Measurements from ENCODE around the gene CCDC171. TPM values are rescaled to one million over a fixed set of nuclear protein-coding genes. Genes with fewer than 3 reads are reported as not detected.

The CCDC171 gene
- total RNA-seq, 1 experiment from 2014 or later, result 2.4 TPM

DNA sequence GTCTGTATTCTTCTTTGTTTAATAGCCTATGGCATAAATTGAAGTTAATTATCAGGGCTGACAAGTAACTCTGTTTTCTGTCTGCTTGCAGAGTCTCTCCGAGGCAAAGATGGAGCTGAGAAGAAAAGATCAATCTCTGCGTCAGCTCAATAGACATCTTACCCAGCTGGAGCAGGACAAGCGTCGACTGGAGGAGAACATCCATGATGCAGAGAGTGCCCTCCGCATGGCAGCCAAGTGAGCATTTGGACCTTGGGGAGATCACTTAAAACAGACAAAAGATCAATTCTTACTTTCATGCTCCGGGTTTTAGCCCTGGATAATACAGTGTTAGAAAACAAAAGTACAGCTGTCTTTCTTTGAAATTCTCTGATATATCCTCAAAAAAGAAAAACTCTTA lies 293.8 kb downstream of the CCDC171 start:
- Histone ChIP-seq H4K5ac (ENCODE audit: insufficient read length, low read depth, low read length) (no peak overlapping the region), H2BK20ac (ENCODE audit: low read depth, low read length, poor library complexity, severe bottlenecking) (no peak overlapping the region), H3K23me2 (ENCODE audit: insufficient read length, low read depth, low read length, poor library complexity, severe bottlenecking) (no peaks in the 10 kb centered on the region), H2BK120ac (ENCODE audit: low read depth, low read length, poor library complexity, severe bottlenecking) (no peak overlapping the region), H3K18ac (ENCODE audit: insufficient read length, low read depth, low read length) (no peak overlapping the region), H3K27ac (ENCODE audit: insufficient read length, low read depth, low read length) (no peak overlapping the region), H4K8ac (replicated peaks; ENCODE audit: insufficient read length, low read depth, low read length) (no peak overlapping the region), H3K4ac (ENCODE audit: low read depth, low read length) (no peak overlapping the region), H4K20me1 (ENCODE audit: control insufficient read depth, insufficient read depth, insufficient read length) (no peaks in the 10 kb centered on the region), H3K79me1 (ENCODE audit: insufficient read depth, low read depth, low read length, poor library complexity, severe bottlenecking) (no peaks in the 10 kb centered on the region), H2AFZ (ENCODE audit: low read length) (no peak overlapping the region), H2BK15ac (ENCODE audit: low read depth, low read length) (no peak overlapping the region), H3K23ac (ENCODE audit: insufficient read length, low read depth, low read length) (no peak overlapping the region), H3T11ph (ENCODE audit: low read length) (no peak overlapping the region), H3K4me2 (ENCODE audit: insufficient read depth, insufficient read length, low read length) (no peak overlapping the region), H3K4me1 (ENCODE audit: insufficient read depth, low read length) (no peaks in the 10 kb centered on the region), H3K14ac (ENCODE audit: insufficient read depth, low read length) (no peak overlapping the region), H3K9me3 (ENCODE audit: control insufficient read depth, low read depth, low read length) (no peaks in the 10 kb centered on the region), H3K56ac (ENCODE audit: insufficient read length, low read depth, low read length) (no peak overlapping the region), H4K91ac (ENCODE audit: insufficient read length, low read depth, low read length) (no peak overlapping the region), H2BK5ac (ENCODE audit: insufficient read length, low read length) (no peak overlapping the region), H2AK5ac (ENCODE audit: insufficient read length, low read length) (no peak overlapping the region), H3K79me2 (ENCODE audit: insufficient read depth, low read length) (no peaks in the 10 kb centered on the region), H2BK12ac (ENCODE audit: insufficient read length, low read depth, low read length) (no peak overlapping the region), H3K27me3 (ENCODE audit: insufficient read depth, low read length) (no peaks in the 10 kb centered on the region), H3K9ac (ENCODE audit: extremely low read depth, insufficient read length, low read length) (no peak overlapping the region)
- Mint-ChIP-seq H3K4me3 (no peak overlapping the region), H3K4me1 (no peaks in the 10 kb centered on the region), H3K27ac (no peak overlapping the region), H3K36me3 (ENCODE audit: insufficient read depth in 1 of 3, low read depth in 3 of 3) (no peaks in the 10 kb centered on the region), H3K27me3 (ENCODE audit: low read depth) (no peaks in the 10 kb centered on the region), H3K9me3 (no peaks in the 10 kb centered on the region)
- no CpG with 5 or more reads among the region's 6 CpGs for WGBS (ENCODE audit: extremely low coverage, insufficient read length, low lambda C conversion rate)
- TF ChIP-seq, protein P1, sequence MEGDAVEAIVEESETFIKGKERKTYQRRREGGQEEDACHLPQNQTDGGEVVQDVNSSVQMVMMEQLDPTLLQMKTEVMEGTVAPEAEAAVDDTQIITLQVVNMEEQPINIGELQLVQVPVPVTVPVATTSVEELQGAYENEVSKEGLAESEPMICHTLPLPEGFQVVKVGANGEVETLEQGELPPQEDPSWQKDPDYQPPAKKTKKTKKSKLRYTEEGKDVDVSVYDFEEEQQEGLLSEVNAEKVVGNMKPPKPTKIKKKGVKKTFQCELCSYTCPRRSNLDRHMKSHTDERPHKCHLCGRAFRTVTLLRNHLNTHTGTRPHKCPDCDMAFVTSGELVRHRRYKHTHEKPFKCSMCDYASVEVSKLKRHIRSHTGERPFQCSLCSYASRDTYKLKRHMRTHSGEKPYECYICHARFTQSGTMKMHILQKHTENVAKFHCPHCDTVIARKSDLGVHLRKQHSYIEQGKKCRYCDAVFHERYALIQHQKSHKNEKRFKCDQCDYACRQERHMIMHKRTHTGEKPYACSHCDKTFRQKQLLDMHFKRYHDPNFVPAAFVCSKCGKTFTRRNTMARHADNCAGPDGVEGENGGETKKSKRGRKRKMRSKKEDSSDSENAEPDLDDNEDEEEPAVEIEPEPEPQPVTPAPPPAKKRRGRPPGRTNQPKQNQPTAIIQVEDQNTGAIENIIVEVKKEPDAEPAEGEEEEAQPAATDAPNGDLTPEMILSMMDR (conservative IDR thresholded peaks at IDR 0.05), result no peak
- DNase-seq, result no peak

Measured in H9 (cell line).